NCI-H1092 (cell line): ENCODE data around the gene DNAJB8.

Experiments used
- DNase-seq: peaks from one replicate; lab custom pipeline; 2025; lab: John Stamatoyannopoulos, UW

DNAJB8 gene

GRCh38 chr3:128466840-128467541, at the start of gene DNAJB8:
Gene DNAJB8 (minus strand): TSS chr3:128466890. CDS start chr3:128463245, 3,645 bp downstream.
- DNase-seq: no peak

- DNase-seq: no peak
Observed at GRCh38 chr3:128515967-128516366, 49.3 kb upstream of the DNAJB8 start.

- DNase-seq: no peak
Observed at GRCh38 chr3:128508852-128509251, 42.2 kb upstream of the DNAJB8 start.

- DNase-seq: no peak
Observed at GRCh38 chr3:128506754-128507153, 40.1 kb upstream of the DNAJB8 start.

GRCh38 chr3:128505771-128506170, 39.1 kb upstream of the DNAJB8 start:
- no peak for DNase-seq

- DNase-seq: no peak
Observed at GRCh38 chr3:128504963-128505730, 38.5 kb upstream of the DNAJB8 start.

GRCh38 chr3:128504533-128504915, 37.8 kb upstream of the DNAJB8 start:
- DNase-seq: no peak

- DNase-seq: no peak
Observed at GRCh38 chr3:128503751-128504532, 37.3 kb upstream of the DNAJB8 start.

GRCh38 chr3:128503164-128503651, 36.5 kb upstream of the DNAJB8 start:
- no peak for DNase-seq

- DNase-seq: no peak
Observed at GRCh38 chr3:128502712-128503111, 36.0 kb upstream of the DNAJB8 start.

- no peak for DNase-seq
Observed at GRCh38 chr3:128501431-128501830, 34.7 kb upstream of the DNAJB8 start.

GRCh38 chr3:128500556-128500955, 33.9 kb upstream of the DNAJB8 start:
- DNase-seq: no peak

- DNase-seq: no peak
Observed at GRCh38 chr3:128499724-128500275, 33.1 kb upstream of the DNAJB8 start.

GRCh38 chr3:128498901-128499530, 32.3 kb upstream of the DNAJB8 start:
- no peak for DNase-seq

- DNase-seq: no peak
Observed at GRCh38 chr3:128498127-128498626, 31.5 kb upstream of the DNAJB8 start.

- peak; percentile 67 for DNase-seq
Observed at GRCh38 chr3:128497305-128498126, 30.8 kb upstream of the DNAJB8 start.

- DNase-seq: no peak
Observed at GRCh38 chr3:128496602-128497304, 30.1 kb upstream of the DNAJB8 start.

- DNase-seq: no peak
Observed at GRCh38 chr3:128496019-128496601, 29.4 kb upstream of the DNAJB8 start.

- no peak for DNase-seq
Observed at GRCh38 chr3:128495435-128495970, 28.8 kb upstream of the DNAJB8 start.

GRCh38 chr3:128494367-128494650, 27.6 kb upstream of the DNAJB8 start:
- DNase-seq: no peak
